Measurements from ENCODE around the gene TUFT1. TPM values are rescaled to one million over a fixed set of nuclear protein-coding genes. Genes with fewer than 3 reads are reported as not detected.
"Not testable (repeated sequence)": the region's sequence is repeated elsewhere in the genome, so short reads cannot be mapped to it uniquely, and the experiment has no call there.

The TUFT1 gene
- total RNA-seq, 4 donors from 2014 or later = 18.1 to 41.8 (median 32.8) TPM

GRCh38 chr1:151616505-151616849, 76.4 kb downstream of the TUFT1 start:
- Histone ChIP-seq H3K27ac (no peak overlapping the region), H3K27me3 (no peaks in the 10 kb centered on the region), H3K4me3 (no peak overlapping the region), H3K9me3 (no peaks in the 10 kb centered on the region), H3K4me1 (peaks cover 14 to 76% (median 54%) of the 10 kb centered on the region in 3 donors), H3K36me3 (peaks cover 0 to 7% (median 0%) of the 10 kb centered on the region in 3 donors)
- intact Hi-C loops (cut with DNase I) = no loop called here
- 40 to 49% methylated on average over 3 of the region's 3 CpGs for WGBS, 2 donors
- DNase-seq = no peak
- no peak for TF ChIP-seq POLR2A (IDR thresholded peaks at IDR 0.05)

- Histone ChIP-seq H3K27ac (no peak overlapping the region), H3K36me3 (peaks cover 0 to 7% (median 0%) of the 10 kb centered on the region in 3 donors), H3K9me3 (no peaks in the 10 kb centered on the region), H3K27me3 (no peaks in the 10 kb centered on the region), H3K4me3 (no peak overlapping the region), H3K4me1 (peaks cover 7 to 75% (median 53%) of the 10 kb centered on the region in 3 donors)
- intact Hi-C loops (cut with DNase I) = no loop called here
- 76 to 90% methylated on average over 3 of the region's 3 CpGs for WGBS, 2 donors
- no peak for DNase-seq
- TF ChIP-seq POLR2A (IDR thresholded peaks at IDR 0.05) (no peak), CTCF (IDR thresholded peaks at IDR 0.05) (no peak)
Measured at GRCh38 chr1:151618003-151618402, 77.9 kb downstream of the TUFT1 start.

- TF ChIP-seq POLR2A (IDR thresholded peaks at IDR 0.05) = no peak
- TF ChIP-seq CTCF (IDR thresholded peaks at IDR 0.05) = no peak
- no peaks in the 10 kb centered on the region for H3K27me3 ChIP-seq
- intact Hi-C loops (cut with DNase I) = no loop called here
- no peaks in the 10 kb centered on the region for H3K9me3 ChIP-seq
- H3K4me3 ChIP-seq = no peak overlapping the region
- no peak for DNase-seq
- peak overlapping the region in 1 of 4 donors; percentile 69 for H3K27ac ChIP-seq
- peaks cover 0 to 7% (median 0%) of the 10 kb centered on the region in 3 donors for H3K36me3 ChIP-seq
- H3K4me1 ChIP-seq = peaks cover 3 to 70% (median 50%) of the 10 kb centered on the region in 3 donors
Measured at GRCh38 chr1:151618470-151618869, 78.4 kb downstream of the TUFT1 start.

- H3K9me3 ChIP-seq; H3K4me3 ChIP-seq; H3K36me3 ChIP-seq; DNase-seq; intact Hi-C loops (cut with DNase I); H3K27me3 ChIP-seq: not testable (repeated sequence)
- peak overlapping the region in 3 of 4 donors; percentile 19 to 69 (median 66) for H3K27ac ChIP-seq
- WGBS, 2 donors = 72 to 75% methylated on average over 6 of the region's 6 CpGs
- peaks cover 0 to 65% (median 45%) of the 10 kb centered on the region in 3 donors for H3K4me1 ChIP-seq
Measured at GRCh38 chr1:151618996-151619395, 78.9 kb downstream of the TUFT1 start.

GRCh38 chr1:151619489-151620093, 79.5 kb downstream of the TUFT1 start:
- TF ChIP-seq POLR2A (IDR thresholded peaks at IDR 0.05) (no peak), CTCF (IDR thresholded peaks at IDR 0.05) (no peak)
- intact Hi-C loops (cut with DNase I) = no loop called here
- Histone ChIP-seq H3K4me1 (peaks cover 0 to 59% (median 42%) of the 10 kb centered on the region in 3 donors), H3K27ac (peak overlapping the region; percentile 17 to 69 (median 56)), H3K9me3 (no peaks in the 10 kb centered on the region), H3K27me3 (no peaks in the 10 kb centered on the region), H3K36me3 (peaks cover 0 to 7% (median 0%) of the 10 kb centered on the region in 3 donors), H3K4me3 (no peak overlapping the region)
- no peak for DNase-seq
- WGBS, 2 donors = 68 to 74% methylated on average over 6 of the region's 6 CpGs

GRCh38 chr1:151620286-151620685, 80.2 kb downstream of the TUFT1 start:
- H3K27me3 ChIP-seq = no peaks in the 10 kb centered on the region
- H3K4me1 ChIP-seq = peaks cover 0 to 52% (median 37%) of the 10 kb centered on the region in 3 donors
- no peak for DNase-seq
- TF ChIP-seq CTCF (IDR thresholded peaks at IDR 0.05) = no peak
- no peak for TF ChIP-seq POLR2A (IDR thresholded peaks at IDR 0.05)
- intact Hi-C loops (cut with DNase I) = no loop called here
- peaks cover 0 to 2% (median 0%) of the 10 kb centered on the region in 3 donors for H3K36me3 ChIP-seq
- H3K27ac ChIP-seq = peak overlapping the region; percentile 4 to 69 (median 56)
- 48 to 55% methylated on average over 2 of the region's 2 CpGs for WGBS, 2 donors
- no peaks in the 10 kb centered on the region for H3K9me3 ChIP-seq
- H3K4me3 ChIP-seq = peak overlapping the region in 1 of 4 donors; percentile 2
